Ovary (tissue), 3 donors: ENCODE data around the gene C1orf56.

Source experiments
- POLR2A ChIP-seq: fragments of 450-650 bp; IDR thresholded peaks from one replicate; pipeline ENCODE4 v1.6.1; 2017; ENCODE audit warnings: antibody characterized with exemption, mild to moderate bottlenecking, moderate library complexity
- TF ChIP-seq, protein P1 (sequence below), 3 donors: fragments of 450-650 bp in 2 of 3; fragments of 200-600 bp in 1 of 3; IDR thresholded peaks; one replicate each; pipeline versions ENCODE4 v1.5.1 to v1.8.0; 2016 to 2022; ENCODE audit warnings: antibody characterized with exemption in 3 of 3, mild to moderate bottlenecking in 1 of 3
- donor health status: DM: no; HTN: no; CAD: no.

DNA sequence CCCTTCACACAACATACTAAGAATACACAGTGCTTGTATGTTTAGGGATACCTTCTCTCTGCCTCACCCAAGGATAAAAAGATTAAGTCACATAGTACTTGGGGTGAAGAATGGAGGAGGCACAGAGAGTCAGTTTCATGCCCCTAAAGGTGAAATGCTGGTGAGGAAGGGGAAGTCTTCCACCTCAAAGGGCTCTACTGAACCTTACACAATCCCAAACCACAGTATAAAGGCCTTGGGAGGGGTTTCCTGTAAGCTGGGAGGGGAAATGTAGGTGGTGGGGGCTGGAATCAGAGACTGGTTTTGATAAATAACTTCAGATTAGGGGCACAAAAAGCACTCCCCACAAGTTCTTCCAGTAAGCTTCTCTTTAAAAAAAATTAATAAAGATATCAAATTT is 44.4 kb upstream of the C1orf56 start:
- TF ChIP-seq POLR2A = no peak
- TF ChIP-seq, protein P1, sequence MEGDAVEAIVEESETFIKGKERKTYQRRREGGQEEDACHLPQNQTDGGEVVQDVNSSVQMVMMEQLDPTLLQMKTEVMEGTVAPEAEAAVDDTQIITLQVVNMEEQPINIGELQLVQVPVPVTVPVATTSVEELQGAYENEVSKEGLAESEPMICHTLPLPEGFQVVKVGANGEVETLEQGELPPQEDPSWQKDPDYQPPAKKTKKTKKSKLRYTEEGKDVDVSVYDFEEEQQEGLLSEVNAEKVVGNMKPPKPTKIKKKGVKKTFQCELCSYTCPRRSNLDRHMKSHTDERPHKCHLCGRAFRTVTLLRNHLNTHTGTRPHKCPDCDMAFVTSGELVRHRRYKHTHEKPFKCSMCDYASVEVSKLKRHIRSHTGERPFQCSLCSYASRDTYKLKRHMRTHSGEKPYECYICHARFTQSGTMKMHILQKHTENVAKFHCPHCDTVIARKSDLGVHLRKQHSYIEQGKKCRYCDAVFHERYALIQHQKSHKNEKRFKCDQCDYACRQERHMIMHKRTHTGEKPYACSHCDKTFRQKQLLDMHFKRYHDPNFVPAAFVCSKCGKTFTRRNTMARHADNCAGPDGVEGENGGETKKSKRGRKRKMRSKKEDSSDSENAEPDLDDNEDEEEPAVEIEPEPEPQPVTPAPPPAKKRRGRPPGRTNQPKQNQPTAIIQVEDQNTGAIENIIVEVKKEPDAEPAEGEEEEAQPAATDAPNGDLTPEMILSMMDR (IDR thresholded peaks at IDR 0.05) = no peak
